Cortex of kidney (tissue), 1 donor: ENCODE measurements around the gene CEBPA.
"Not testable (repeated sequence)": the region's sequence is repeated elsewhere in the genome, so short reads cannot be mapped to it uniquely, and the experiment has no call there.

Experiments
- DNase-seq: peaks from one replicate; lab custom pipeline; 2025; lab: John Stamatoyannopoulos, UW

Gene CEBPA

DNA sequence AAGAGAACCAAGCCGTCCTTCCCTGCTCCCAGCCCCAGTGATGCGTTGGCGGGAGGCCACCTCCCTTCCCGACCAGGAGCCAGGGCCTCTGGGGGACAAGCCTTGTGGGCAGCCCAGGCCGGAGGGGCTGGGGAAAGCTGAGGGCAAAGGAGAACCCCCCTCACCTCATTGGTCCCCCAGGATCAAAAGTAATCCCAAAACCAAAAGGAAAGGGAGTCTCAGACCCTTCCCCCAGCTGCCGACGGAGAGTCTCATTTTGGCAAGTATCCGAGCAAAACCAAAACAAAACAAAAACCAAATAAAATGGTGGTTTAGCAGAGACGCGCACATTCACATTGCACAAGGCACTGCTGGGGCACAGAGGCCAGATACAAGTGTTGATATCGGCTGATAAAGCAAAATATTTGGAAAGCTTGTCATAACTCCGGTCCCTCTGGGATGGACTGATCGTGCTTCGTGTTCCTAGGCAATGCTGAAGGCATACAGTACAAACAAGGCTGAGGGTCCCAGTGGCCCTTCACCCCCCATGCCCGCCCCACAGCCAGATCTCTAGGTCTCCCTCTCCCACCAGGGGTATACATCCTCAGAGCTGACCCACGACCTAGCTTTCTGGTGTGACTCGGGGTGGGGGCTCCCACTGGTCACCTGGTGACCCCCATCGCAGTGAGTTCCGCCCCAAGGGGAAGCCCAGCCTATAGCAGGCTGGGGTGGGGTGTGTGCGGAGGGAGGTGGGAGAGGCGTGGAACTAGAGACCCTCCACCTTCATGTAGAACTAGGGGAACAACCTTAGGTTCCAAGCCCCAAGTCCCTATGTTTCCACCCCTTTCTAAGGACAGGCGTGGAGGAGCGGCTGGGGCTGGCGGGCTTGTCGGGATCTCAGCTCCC, 2.1 kb downstream of the CEBPA start:
- DNase-seq, result no peak

GRCh38 chr19:33299051-33299688, 3.2 kb downstream of the CEBPA start:
- no peak for DNase-seq

GRCh38 chr19:33298146-33298911, 4.0 kb downstream of the CEBPA start:
- no peak for DNase-seq

DNA sequence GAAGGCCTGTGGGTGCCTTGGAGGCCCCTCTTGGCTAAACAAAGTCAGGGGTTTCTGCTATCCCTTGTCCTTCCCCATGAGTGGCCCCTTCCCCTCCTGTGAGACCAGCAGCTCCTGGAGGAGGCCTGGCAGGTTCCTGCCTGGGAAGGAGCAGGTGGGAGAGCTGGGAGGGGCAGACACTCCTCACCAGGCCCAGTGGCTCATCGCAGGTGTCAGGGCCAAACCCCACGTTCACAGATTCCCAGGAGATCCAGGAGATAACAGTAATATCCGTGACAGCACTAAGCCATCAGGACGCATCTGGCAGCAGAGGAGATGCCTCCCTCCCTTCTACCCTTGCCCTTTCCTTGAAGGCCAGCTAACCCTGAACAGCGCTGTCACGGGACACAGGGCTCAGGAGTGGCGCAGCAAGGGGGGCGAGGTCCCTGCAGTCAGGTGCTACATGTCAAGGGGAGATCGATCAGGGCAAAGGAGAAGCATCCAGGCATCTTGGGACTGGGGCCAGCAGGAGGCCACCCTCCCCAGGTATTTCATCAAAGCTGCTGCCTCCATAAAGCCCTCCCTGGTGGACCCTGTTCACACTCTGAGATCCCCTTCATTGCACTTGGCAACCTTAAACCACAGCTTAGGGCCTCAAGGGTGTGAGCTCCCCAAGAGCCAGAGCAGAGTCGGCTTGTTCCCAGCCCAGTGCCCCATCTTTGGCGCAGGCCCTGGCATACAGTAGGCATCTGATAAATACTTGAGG, 4.8 kb downstream of the CEBPA start:
- DNase-seq, result no peak

DNA sequence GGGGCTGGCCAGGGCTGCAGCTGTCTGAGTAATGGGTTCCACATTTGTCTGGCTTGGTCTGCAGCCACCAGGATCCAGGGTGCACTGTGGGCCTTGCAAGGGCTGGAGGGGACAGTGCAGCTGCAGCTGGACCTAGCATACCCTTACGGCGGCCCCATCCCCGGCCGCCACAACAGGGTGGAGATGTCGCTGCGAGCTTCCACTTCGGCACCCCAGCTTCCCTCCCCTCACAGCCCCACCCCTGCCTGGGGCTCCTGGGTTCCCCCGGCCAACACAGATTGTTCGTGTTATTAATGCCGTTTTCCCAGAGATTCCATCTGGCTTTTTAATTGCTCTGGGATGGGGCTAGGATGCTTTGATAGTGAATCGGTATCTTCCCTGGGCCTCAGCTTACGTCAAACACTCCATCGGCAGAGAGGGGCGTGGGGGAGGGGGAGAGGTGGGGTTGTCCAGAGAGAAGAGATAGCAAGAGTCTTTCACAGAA, 5.8 kb downstream of the CEBPA start:
- no peak for DNase-seq

GRCh38 chr19:33295621-33296487, 6.5 kb downstream of the CEBPA start:
- no peak for DNase-seq

GRCh38 chr19:33295046-33295445, 7.3 kb downstream of the CEBPA start:
- not testable (repeated sequence) for DNase-seq

- DNase-seq, result no peak
Measured at GRCh38 chr19:33294058-33294798, 8.1 kb downstream of the CEBPA start.

- no peak for DNase-seq
Measured at GRCh38 chr19:33293255-33294057, 8.9 kb downstream of the CEBPA start.

DNA sequence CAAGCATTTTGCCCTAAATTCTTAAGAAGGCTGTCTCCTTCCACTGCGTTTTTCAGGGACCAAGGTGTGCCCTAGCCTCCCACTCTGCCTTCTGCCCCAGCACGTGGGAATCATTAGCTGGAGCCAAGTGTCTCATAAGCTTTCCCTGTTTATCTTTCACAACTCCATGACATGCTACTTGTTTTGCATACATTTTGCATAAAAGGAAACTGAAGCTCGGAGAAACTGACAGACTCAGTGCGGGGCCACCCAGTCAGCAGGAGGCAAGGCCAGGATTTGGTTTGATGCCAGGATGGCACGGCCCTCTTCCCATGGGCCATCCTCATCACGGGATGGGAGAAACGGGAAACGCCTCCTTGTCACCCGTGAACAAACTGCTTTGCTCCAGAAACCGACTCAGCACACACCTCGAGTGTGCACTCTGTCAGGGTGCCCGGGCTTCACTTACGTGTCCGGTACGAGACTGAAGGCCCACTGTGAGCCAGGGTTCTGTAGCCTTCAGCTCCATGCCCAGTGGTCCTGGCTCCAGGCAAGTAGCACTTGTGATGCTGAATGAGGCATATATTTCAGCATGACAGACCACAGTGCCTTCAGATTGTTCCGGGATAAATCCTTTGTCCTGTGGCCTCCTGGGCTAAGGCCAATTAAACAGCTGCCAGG, 9.6 kb downstream of the CEBPA start:
- DNase-seq, result no peak

DNA sequence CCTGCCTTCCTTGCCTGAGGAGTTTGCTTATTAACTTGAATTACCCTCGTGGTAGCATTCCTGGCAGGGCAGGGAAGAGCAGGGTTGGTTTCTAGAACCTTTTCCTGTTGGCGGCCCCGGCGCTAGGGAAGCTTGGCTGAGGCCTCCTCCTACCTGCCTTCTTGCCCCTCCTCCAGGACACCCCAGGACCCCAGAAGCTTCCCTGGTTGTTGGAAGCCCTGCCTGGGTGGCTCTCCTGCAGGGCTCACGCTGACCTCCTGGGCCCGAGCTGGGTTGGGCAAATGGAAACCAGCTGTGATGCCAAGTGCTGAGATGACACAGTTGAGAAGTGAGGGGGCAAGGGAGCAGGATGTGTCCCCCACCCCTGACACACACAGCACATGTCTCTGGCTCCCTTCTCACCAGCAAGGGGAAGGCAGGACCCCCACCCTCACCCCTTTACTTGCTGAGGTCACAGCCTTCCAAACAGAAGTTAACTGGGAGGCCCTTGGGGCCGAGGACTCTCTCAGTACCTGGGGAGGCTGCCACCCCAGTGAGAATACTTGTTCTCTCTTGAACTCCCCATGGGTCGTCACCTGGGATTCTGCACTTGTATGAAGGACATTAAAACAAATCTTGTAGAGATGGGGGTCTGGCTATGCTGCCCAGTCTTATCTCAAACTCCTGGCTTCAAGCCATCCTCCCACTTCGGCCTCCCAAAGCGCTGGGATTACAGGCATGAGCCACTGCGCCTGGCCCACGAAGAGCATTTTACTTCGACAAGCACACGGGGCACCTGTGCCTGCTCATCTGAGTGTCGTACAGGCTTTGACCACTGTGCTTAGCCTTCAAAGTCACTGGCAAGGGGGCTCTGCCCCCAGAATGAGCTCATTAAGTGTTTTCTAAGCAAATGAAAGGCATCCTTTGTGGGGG, 10.5 kb downstream of the CEBPA start:
- no peak for DNase-seq

GRCh38 chr19:33290956-33291622, 11.2 kb downstream of the CEBPA start:
- no peak for DNase-seq

GRCh38 chr19:33290082-33290815, 12.1 kb downstream of the CEBPA start:
- DNase-seq, result no peak

DNA sequence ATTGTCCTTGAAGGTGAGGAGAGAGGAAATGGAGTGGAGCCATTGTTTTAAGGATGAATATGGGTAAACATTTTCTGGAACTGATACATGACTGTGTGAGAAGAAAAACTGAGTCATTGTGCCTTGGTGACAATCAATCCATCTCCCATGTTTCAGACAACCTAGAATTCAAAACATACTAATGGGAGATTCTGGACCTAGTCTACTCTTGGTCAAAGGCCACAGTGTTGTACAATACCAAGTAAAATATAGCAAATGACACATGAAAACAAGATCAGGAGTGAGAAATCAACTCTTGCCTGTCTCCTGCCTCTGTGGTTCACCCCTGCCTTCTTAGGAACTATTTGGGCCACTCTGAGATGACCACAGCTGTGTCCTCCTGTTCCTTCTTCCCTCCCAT, 13.1 kb downstream of the CEBPA start:
- DNase-seq, result no peak

GRCh38 chr19:33288666-33289065, 13.7 kb downstream of the CEBPA start:
- no peak for DNase-seq

GRCh38 chr19:33287927-33288326, 14.4 kb downstream of the CEBPA start:
- DNase-seq, result no peak
